Spleen (tissue), 11 donors: ENCODE results near the gene MYL9. TPM values are rescaled to one million over a fixed set of nuclear protein-coding genes. Genes with fewer than 3 reads are reported as not detected.

ENCODE experiments used
- DNase-seq: peaks from one replicate; pipeline ENCODE4 v3.0.0-alpha.2; 2020
- H3K27ac ChIP-seq, 8 donors: fragments of 200-600 bp; sonication (generic) in 7 of 8; 1 replicate in 4 of 8; 2 replicates in 4 of 8; pipeline versions ENCODE4 v1.5.0 to v1.8.0; 2016 to 2021; ENCODE audit warnings: inconsistent platforms in 4 of 8, mild to moderate bottlenecking in 4 of 8, moderate library complexity in 1 of 8
- H3K27me3 ChIP-seq, 7 donors: fragments of 200-600 bp; sonication (generic) in 6 of 7; replicated peaks in 1 of 7; 1 replicate in 4 of 7; 2 replicates in 3 of 7; pipeline versions ENCODE4 v1.5.0 to v1.8.0; 2016 to 2021; ENCODE audit warnings: inconsistent platforms in 3 of 7, mild to moderate bottlenecking in 1 of 7
- H3K36me3 ChIP-seq, 6 donors: fragments of 200-600 bp; sonication (generic) in 5 of 6; 1 replicate in 4 of 6; 2 replicates in 2 of 6; pipeline versions ENCODE4 v1.5.0 to v1.8.0; 2016 to 2021; ENCODE audit warnings: inconsistent platforms in 2 of 6
- H3K4me1 ChIP-seq, 6 donors: fragments of 200-600 bp; sonication (generic) in 5 of 6; 1 replicate in 3 of 6; 2 replicates in 3 of 6; pipeline versions ENCODE4 v1.5.0 to v1.8.0; 2016 to 2021; ENCODE audit warnings: inconsistent platforms in 3 of 6
- H3K4me3 ChIP-seq, 8 donors: fragments of 200-600 bp; sonication (generic) in 7 of 8; 1 replicate in 4 of 8; 2 replicates in 4 of 8; pipeline versions ENCODE4 v1.5.0 to v1.8.0; 2016 to 2021; ENCODE audit warnings: inconsistent platforms in 4 of 8, mild to moderate bottlenecking in 4 of 8, moderate library complexity in 2 of 8
- H3K9me3 ChIP-seq, 8 donors: fragments of 200-600 bp; sonication (generic) in 7 of 8; 1 replicate in 4 of 8; 2 replicates in 4 of 8; pipeline versions ENCODE4 v1.5.0 to v1.8.0; 2016 to 2021; ENCODE audit warnings: inconsistent platforms in 4 of 8
- POLR2A ChIP-seq, 3 donors: fragments of 450-650 bp; IDR thresholded peaks; one replicate each; pipeline ENCODE4 v1.5.1; 2017; ENCODE audit warnings: antibody characterized with exemption in 3 of 3, mild to moderate bottlenecking in 1 of 3
- POLR2AphosphoS5 ChIP-seq, 3 donors: sonication (generic); formaldehyde crosslinking; IDR thresholded peaks; one replicate each; pipeline ENCODE4 v1.5.1; 2017; ENCODE audit warnings: antibody characterized with exemption in 3 of 3
- WGBS, 5 donors: extraction: QIAGEN DNeasy Blood & Tissue Kit in 3 of 5; methylation state at CpG; one replicate each; pipeline versions ENCODE4 v1.1.5 to v1.1.7; 2013 to 2018; 5-methylcytosine and 5-hydroxymethylcytosine counted together
- intact Hi-C: fragments of 100-400 bp; cut with DNase I; formaldehyde crosslinking; loops from one replicate; pipeline ENCODE4 v1.15.0; 2023; ENCODE audit warnings: low total_unique reads
- polyA plus RNA-seq, 3 donors: library from polyadenylated mRNA; stranded (reverse); fragments of 200-250 nt; gene quantifications; one replicate each; pipeline ENCODE4 v1.2.1, GENCODE V29; 2013
- total RNA-seq, 7 donors: library from RNA; depleted of rRNA in 3 of 7; stranded (reverse); fragments of >200 nt in 3 of 7; fragmentation: NEBNext Ultra II Directional in 4 of 7; extraction: Animal tissue kit (Norgen Biotek cat#: 25700) in 4 of 7; gene quantifications; one replicate each; pipeline versions ENCODE4 v1.1.0 to v1.2.1, GENCODE V29; 2016 to 2021
- TF ChIP-seq, protein P1 (sequence below), 11 experiments: fragments of 200-600 bp in 7 of 11; fragments of 450-650 bp in 4 of 11; sonication (generic) in 4 of 11; IDR thresholded peaks in 8 of 11; conservative IDR thresholded peaks in 3 of 11; 1 replicate in 7 of 11; 2 replicates in 4 of 11; pipeline versions ENCODE4 v1.4.0 to v1.8.0; 2016 to 2021; ENCODE audit warnings: antibody characterized with exemption in 11 of 11, inconsistent platforms in 4 of 11, mild to moderate bottlenecking in 1 of 11
- donor health status: healthy with polysubstance abuse.
- donor health status: DM: no; HTN: no; CAD: no; lungs with moderate emphysema.
- donor health status: DM: no; HTN: no; CAD: no.
- donor health status: Bipolar disorder and iron deficiency.
- donor health status: healthy.
- donor health status: DM: no; HTN: no; CAD: no.
- donor health status: DM: yes; HTN: yes; CAD: no.

The MYL9 gene
- total and polyA plus RNA-seq, 10 donors = 30.4 to 369 (median 83.2) TPM

DNA sequence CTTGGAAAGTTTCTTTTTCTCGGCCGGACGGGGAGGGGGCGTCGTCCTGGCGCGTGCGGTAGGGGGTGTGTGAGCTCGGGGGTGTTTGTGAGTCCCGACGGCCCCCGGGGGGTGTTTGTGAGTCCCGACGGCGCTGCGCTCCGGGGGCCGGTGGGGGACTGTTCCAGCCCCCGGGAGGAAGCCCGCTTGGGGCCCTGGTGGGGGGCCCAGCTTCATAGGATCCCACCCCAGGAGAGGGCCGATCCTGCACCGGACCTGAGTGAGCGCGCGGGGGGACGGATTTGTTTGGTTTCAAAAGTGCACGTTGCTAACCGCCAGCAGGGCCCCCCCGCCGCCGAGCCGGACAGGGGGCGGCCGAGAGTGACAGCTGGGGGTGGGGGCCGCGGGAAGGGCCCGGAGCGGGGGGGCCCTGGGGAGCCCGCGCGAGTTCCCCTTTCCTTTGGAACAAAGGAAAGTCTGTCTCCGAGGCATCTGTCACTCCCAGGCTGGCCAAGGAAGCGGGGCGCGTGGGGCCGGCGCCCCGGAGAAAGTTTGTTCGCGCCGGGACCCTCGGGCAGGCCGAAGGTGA is 32.6 kb downstream of the MYL9 start:
- Histone ChIP-seq H3K9me3 (no peaks in the 10 kb centered on the region), H3K36me3 (peaks cover 0 to 15% (median 3%) of the 10 kb centered on the region in 6 donors), H3K4me3 (peak overlapping the region; percentile 69 to 92 (median 82)), H3K4me1 (peaks cover 10 to 57% (median 40%) of the 10 kb centered on the region in 6 donors), H3K27me3 (peaks cover 0 to 11% (median 0%) of the 10 kb centered on the region in 7 donors), H3K27ac (peak overlapping the region; percentile 91 to 97 (median 95))
- intact Hi-C loops = no loop called here
- DNase-seq = peak; percentile 91
- TF ChIP-seq, protein P1, sequence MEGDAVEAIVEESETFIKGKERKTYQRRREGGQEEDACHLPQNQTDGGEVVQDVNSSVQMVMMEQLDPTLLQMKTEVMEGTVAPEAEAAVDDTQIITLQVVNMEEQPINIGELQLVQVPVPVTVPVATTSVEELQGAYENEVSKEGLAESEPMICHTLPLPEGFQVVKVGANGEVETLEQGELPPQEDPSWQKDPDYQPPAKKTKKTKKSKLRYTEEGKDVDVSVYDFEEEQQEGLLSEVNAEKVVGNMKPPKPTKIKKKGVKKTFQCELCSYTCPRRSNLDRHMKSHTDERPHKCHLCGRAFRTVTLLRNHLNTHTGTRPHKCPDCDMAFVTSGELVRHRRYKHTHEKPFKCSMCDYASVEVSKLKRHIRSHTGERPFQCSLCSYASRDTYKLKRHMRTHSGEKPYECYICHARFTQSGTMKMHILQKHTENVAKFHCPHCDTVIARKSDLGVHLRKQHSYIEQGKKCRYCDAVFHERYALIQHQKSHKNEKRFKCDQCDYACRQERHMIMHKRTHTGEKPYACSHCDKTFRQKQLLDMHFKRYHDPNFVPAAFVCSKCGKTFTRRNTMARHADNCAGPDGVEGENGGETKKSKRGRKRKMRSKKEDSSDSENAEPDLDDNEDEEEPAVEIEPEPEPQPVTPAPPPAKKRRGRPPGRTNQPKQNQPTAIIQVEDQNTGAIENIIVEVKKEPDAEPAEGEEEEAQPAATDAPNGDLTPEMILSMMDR (IDR thresholded peaks at IDR 0.05 in 8 of 11, conservative IDR thresholded peaks at IDR 0.05 in 3 of 11) = no peak
- TF ChIP-seq POLR2A (IDR thresholded peaks at IDR 0.05) (no peak), POLR2AphosphoS5 (IDR thresholded peaks at IDR 0.05) (no peak)
- 0 to 1% (median 0%) methylated on average over 16 to 53 of the region's 53 CpGs for WGBS, 5 donors

DNA sequence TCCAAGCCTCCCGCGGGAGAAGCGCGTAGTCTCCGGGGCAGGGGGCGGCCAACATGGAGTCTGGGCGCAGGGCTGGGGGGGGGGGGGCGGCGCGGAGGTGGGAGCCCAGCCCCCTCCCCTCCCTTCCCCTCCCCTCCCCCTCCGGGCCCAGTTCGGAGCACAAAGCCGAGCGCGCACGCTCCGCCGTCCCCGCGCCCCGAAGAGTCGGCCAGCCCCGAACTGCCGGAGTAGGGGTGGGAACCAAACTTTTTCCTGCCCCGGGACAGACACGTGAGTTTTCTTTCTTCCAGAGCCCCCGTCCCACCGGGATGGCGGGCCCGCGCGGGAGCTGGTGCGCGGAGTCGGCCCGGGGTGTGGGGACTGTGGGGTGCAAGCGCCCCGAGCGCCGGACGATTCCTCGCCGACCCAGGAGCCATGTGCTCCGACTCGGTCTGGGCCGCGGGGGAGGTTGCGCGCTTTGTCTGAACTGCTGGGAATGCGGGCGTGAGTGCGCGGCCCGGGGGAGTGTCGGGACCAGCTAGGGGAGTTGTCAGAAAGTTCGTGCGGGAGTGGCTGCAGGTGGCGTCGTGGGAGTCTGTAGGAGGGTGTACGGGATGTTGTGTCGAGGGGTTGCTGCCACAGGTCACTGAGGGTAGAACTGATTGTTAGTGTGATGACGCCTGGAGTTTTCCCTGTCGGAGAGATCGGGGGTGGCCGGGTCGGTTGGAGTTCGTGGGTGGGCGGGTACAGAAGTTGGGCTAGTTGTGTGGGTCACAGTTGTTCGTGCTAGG is 33.2 kb downstream of the MYL9 start:
- Histone ChIP-seq H3K4me1 (peaks cover 10 to 57% (median 40%) of the 10 kb centered on the region in 6 donors), H3K9me3 (no peaks in the 10 kb centered on the region), H3K4me3 (peak overlapping the region; percentile 69 to 92 (median 82)), H3K27me3 (peaks cover 0 to 11% (median 0%) of the 10 kb centered on the region in 7 donors), H3K27ac (peak overlapping the region; percentile 91 to 97 (median 95)), H3K36me3 (peaks cover 1 to 21% (median 8%) of the 10 kb centered on the region in 6 donors)
- DNase-seq = peak; percentile 89
- intact Hi-C loops = no loop called here
- TF ChIP-seq POLR2AphosphoS5 (IDR thresholded peaks at IDR 0.05) (peak; percentile 54 to 85 (median 73)), POLR2A (IDR thresholded peaks at IDR 0.05) (no peak)
- 0 to 1% (median 1%) methylated on average over 15 to 64 of the region's 69 CpGs for WGBS, 5 donors

DNA sequence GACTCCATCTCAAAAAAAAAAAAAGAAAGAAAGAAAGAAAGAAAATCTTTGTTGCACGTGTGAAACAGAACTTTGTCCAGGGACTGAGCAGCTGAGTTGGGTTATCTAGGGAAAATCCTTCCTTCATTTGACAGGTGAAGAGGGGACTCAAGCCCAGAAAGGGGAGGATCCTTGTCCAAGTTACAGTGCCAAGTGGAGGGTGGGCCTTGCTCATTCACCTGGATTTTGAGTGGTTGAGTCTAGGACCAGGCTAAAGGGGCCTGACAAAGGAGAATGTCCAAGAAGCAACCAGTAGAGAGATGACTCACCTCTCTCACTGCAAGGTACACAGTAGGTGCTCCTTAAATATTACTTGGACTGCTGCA is 34.7 kb downstream of the MYL9 start:
- peaks cover 0 to 11% (median 0%) of the 10 kb centered on the region in 7 donors for H3K27me3 ChIP-seq
- peaks cover 4 to 37% (median 22%) of the 10 kb centered on the region in 6 donors for H3K36me3 ChIP-seq
- no peaks in the 10 kb centered on the region for H3K9me3 ChIP-seq
- peak overlapping the region in 5 of 8 donors; percentile 93 to 97 (median 96) for H3K27ac ChIP-seq
- TF ChIP-seq, protein P1 (IDR thresholded peaks at IDR 0.05 in 8 of 11, conservative IDR thresholded peaks at IDR 0.05 in 3 of 11) = no peak
- no peak for TF ChIP-seq POLR2AphosphoS5 (IDR thresholded peaks at IDR 0.05)
- TF ChIP-seq POLR2A (IDR thresholded peaks at IDR 0.05) = no peak
- peaks cover 10 to 57% (median 40%) of the 10 kb centered on the region in 6 donors for H3K4me1 ChIP-seq
- H3K4me3 ChIP-seq = no peak overlapping the region
- WGBS, 5 donors = 52 to 79% (median 71%) methylated on average over 1 of the region's 1 CpG
- intact Hi-C loops = no loop called here
- DNase-seq = no peak

GRCh38 chr20:36578356-36579041 is 37.2 kb downstream of the MYL9 start:
- no peaks in the 10 kb centered on the region for H3K9me3 ChIP-seq
- peaks cover 10 to 40% (median 23%) of the 10 kb centered on the region in 6 donors for H3K4me1 ChIP-seq
- H3K27ac ChIP-seq = no peak overlapping the region
- no peak for DNase-seq
- H3K27me3 ChIP-seq = peaks cover 0 to 4% (median 0%) of the 10 kb centered on the region in 7 donors
- peaks cover 4 to 61% (median 39%) of the 10 kb centered on the region in 6 donors for H3K36me3 ChIP-seq
- intact Hi-C loops = no loop called here
- TF ChIP-seq POLR2A (IDR thresholded peaks at IDR 0.05) = no peak
- peak in 1 of 3 donors; percentile 17 for TF ChIP-seq POLR2AphosphoS5 (IDR thresholded peaks at IDR 0.05)
- 88 to 98% (median 95%) methylated on average over 15 of the region's 15 CpGs for WGBS, 5 donors
- no peak overlapping the region for H3K4me3 ChIP-seq
